GM23338 (cell line): ENCODE results near the gene PPM1H. TPM values are rescaled to one million over a fixed set of nuclear protein-coding genes. Genes with fewer than 3 reads are reported as not detected.

Experiments
- ATAC-seq: fragments of 200-7000 bp; cut with Tn5 transposase; 3 replicates; pipeline ENCODE4 v1.9.1; 2020
- DNase-seq: peaks from one replicate; pipeline ENCODE4 v3.0.0-alpha.2; 2015; ENCODE audit warnings: low spot score
- H2AFZ ChIP-seq: fragments of 200-600 bp; sonication (generic); 2 replicates; pipeline ENCODE4 v1.8.0; 2016; ENCODE audit warnings: antibody characterized with exemption, mild to moderate bottlenecking, moderate library complexity
- H3F3A ChIP-seq: fragments of 200-600 bp; sonication (generic); replicated peaks from 2 replicates; pipeline ENCODE4 v1.8.0; 2017; ENCODE audit warnings: antibody characterized with exemption, mixed run types, low read depth
- H3K27ac ChIP-seq: fragments of 200-600 bp; sonication (generic); 2 replicates; pipeline ENCODE4 v1.6.1; 2016; ENCODE audit warnings: low read depth
- H3K27me3 ChIP-seq: fragments of 200-600 bp; sonication (generic); 2 replicates; pipeline ENCODE4 v1.8.0; 2016; ENCODE audit warnings: mild to moderate bottlenecking, mixed run types, moderate library complexity; ENCODE audit not compliant: insufficient read depth
- H3K36me3 ChIP-seq: fragments of 200-600 bp; sonication (generic); 2 replicates; pipeline ENCODE4 v1.8.0; 2016; ENCODE audit warnings: mild to moderate bottlenecking; ENCODE audit not compliant: insufficient read depth
- H3K4me1 ChIP-seq: fragments of 200-600 bp; sonication (generic); 2 replicates; pipeline ENCODE4 v1.8.0; 2016; ENCODE audit warnings: mild to moderate bottlenecking, moderate library complexity; ENCODE audit not compliant: insufficient read depth
- H3K4me2 ChIP-seq: fragments of 200-600 bp; sonication (generic); 2 replicates; pipeline ENCODE4 v1.7.1; 2017; ENCODE audit warnings: mixed run types
- H3K4me3 ChIP-seq: fragments of 200-600 bp; sonication (generic); 2 replicates; pipeline ENCODE4 v1.6.1; 2016; ENCODE audit warnings: mixed run types
- H3K79me2 ChIP-seq: fragments of 200-600 bp; sonication (generic); replicated peaks from 2 replicates; pipeline ENCODE4 v1.8.0; 2017; ENCODE audit warnings: mild to moderate bottlenecking; ENCODE audit not compliant: insufficient read depth
- H3K9me2 ChIP-seq: fragments of 200-600 bp; sonication (generic); 2 replicates; pipeline ENCODE4 v1.8.0; 2017; ENCODE audit not compliant: insufficient read depth
- H4K20me1 ChIP-seq: fragments of 200-600 bp; sonication (generic); replicated peaks from 2 replicates; pipeline ENCODE4 v1.8.0; 2017; ENCODE audit warnings: mild to moderate bottlenecking; ENCODE audit not compliant: insufficient read depth
- H3K27ac Mint-ChIP-seq: 2 replicates; pipeline ENCODE4 v1.8.0; 2020; ENCODE audit warnings: inconsistent platforms, mild to moderate bottlenecking, moderate library complexity, mixed read lengths
- H3K27me3 Mint-ChIP-seq: 3 replicates; pipeline ENCODE4 v1.8.0; 2022; ENCODE audit warnings: low read depth, mild to moderate bottlenecking, moderate library complexity, mixed read lengths, inconsistent platforms; ENCODE audit not compliant: insufficient read depth, poor library complexity
- H3K36me3 Mint-ChIP-seq: 3 replicates; pipeline ENCODE4 v1.8.0; 2021; ENCODE audit warnings: low read depth, mild to moderate bottlenecking, inconsistent platforms, moderate library complexity, mixed read lengths
- H3K4me1 Mint-ChIP-seq: 3 replicates; pipeline ENCODE4 v1.8.0; 2020; ENCODE audit warnings: mild to moderate bottlenecking, inconsistent platforms, mixed read lengths
- H3K4me3 Mint-ChIP-seq: 3 replicates; pipeline ENCODE4 v1.8.0; 2021; ENCODE audit warnings: moderate library complexity, mild to moderate bottlenecking, inconsistent platforms, mixed read lengths
- H3K9me3 Mint-ChIP-seq: 3 replicates; pipeline ENCODE4 v1.8.0; 2020; ENCODE audit warnings: moderate library complexity, mild to moderate bottlenecking, inconsistent platforms, mixed read lengths
- CREB1 ChIP-seq: fragments of 250-450 bp; sonication (Bioruptor Pico); IDR thresholded peaks from 2 replicates; pipeline ENCODE4 v1.5.0; 2020; ENCODE audit warnings: low read depth, mild to moderate bottlenecking, moderate library complexity
- EZH2 ChIP-seq: fragments of 200-600 bp; sonication (generic); IDR thresholded peaks from one replicate; pipeline ENCODE4 v1.8.0; 2017; ENCODE audit warnings: antibody characterized with exemption, mild to moderate bottlenecking, low read depth; ENCODE audit not compliant: unreplicated experiment
- EZH2phosphoT487 ChIP-seq: fragments of 200-600 bp; sonication (generic); IDR thresholded peaks from one replicate; pipeline ENCODE4 v1.8.1; 2018; ENCODE audit warnings: antibody characterized with exemption; ENCODE audit not compliant: unreplicated experiment
- JUNB ChIP-seq: IDR thresholded peaks from one replicate; pipeline ENCODE4 v1.6.1; 2016; ENCODE audit warnings: antibody characterized with exemption; ENCODE audit not compliant: unreplicated experiment
- NANOG ChIP-seq: IDR thresholded peaks from 2 replicates; pipeline ENCODE4 v1.6.1; 2016; ENCODE audit warnings: antibody characterized with exemption, borderline replicate concordance
- POLR2AphosphoS5 ChIP-seq: IDR thresholded peaks from 2 replicates; pipeline ENCODE4 v1.6.1; 2016; ENCODE audit warnings: antibody characterized with exemption, low read depth
- STAT1 ChIP-seq: IDR thresholded peaks from one replicate; pipeline ENCODE4 v1.6.1; 2016; ENCODE audit warnings: antibody characterized with exemption; ENCODE audit not compliant: unreplicated experiment
- ZNF114 ChIP-seq: fragments of 250-450 bp; sonication (Bioruptor Pico); IDR thresholded peaks from 2 replicates; pipeline ENCODE4 v1.5.0; 2020; ENCODE audit warnings: mild to moderate bottlenecking, moderate library complexity
- ZNF331 ChIP-seq: fragments of 250-450 bp; sonication (Bioruptor Pico); IDR thresholded peaks from 2 replicates; pipeline ENCODE4 v1.5.0; 2020; ENCODE audit warnings: low read depth, mild to moderate bottlenecking, moderate library complexity
- polyA plus RNA-seq: library from polyadenylated mRNA; unstranded; fragments of >200 nt; fragmentation: Nextera tagmentation; extraction: Ambion mirVana; gene quantifications from 2 replicates; pipeline ENCODE4 v1.2.1, GENCODE V29; 2016
- total RNA-seq: library from RNA; depleted of rRNA; stranded (reverse); fragments of >200 nt; shearing (Covaris generic); gene quantifications from 2 replicates; pipeline ENCODE4 v1.2.3, GENCODE V29; 2014
- TF ChIP-seq, protein P1 (sequence below): IDR thresholded peaks from 2 replicates; pipeline ENCODE4 v1.6.1; 2016; ENCODE audit warnings: antibody characterized with exemption
- TF ChIP-seq, protein P2 (sequence below), 2 experiments: fragments of 200-600 bp in 1 of 2; sonication (generic) in 1 of 2; conservative IDR thresholded peaks; 2 replicates each; pipeline versions ENCODE4 v1.5.1 to v1.6.1; 2016 to 2017; ENCODE audit warnings: antibody characterized with exemption in 2 of 2, low read depth in 2 of 2, mild to moderate bottlenecking in 2 of 2, moderate library complexity in 1 of 2
- TF ChIP-seq, protein P3 (sequence below): IDR thresholded peaks from one replicate; pipeline ENCODE4 v1.6.1; 2018; ENCODE audit warnings: antibody characterized with exemption; ENCODE audit not compliant: unreplicated experiment
- TF ChIP-seq, protein P4 (sequence below): fragments of 250-450 bp; sonication (Bioruptor Pico); IDR thresholded peaks from 2 replicates; pipeline ENCODE4 v1.5.0; 2020; ENCODE audit warnings: mild to moderate bottlenecking, moderate library complexity

The PPM1H gene
- total and polyA plus RNA-seq, 2 experiments from 2014 or later = 11.4 to 41.2 TPM

DNA sequence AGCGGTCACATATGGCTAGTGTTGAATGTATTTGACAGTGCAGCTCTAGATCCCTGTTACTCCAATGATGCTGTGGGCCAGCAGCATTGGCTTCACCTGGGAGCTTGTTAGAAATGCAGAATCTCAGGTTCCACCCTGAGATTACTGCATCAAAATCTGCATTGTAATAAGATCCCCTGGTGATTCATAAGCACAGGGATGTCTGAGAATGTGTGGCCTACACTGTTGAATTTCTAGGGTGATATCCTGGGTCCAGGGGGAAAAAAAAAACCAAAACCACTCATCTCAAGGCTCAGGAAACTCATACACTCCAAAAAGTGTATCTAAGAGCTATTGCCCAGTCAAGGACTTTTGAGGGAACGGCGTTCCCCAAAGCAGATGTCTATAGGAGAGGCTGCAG is 196.8 kb downstream of the PPM1H start:
- Histone ChIP-seq H3K27ac (0 out of 2 replicates have a peak overlapping the region, but pooled peaks have one; percentile 47), H4K20me1 (no peaks in the 10 kb centered on the region; the same call in 1 of the 2 replicates), H3K4me1 (peaks cover 33% of the 10 kb centered on the region), H3K9me2 (0 out of 2 replicates have a peak, but pooled peaks cover 2% of the 10 kb centered on the region), H3K4me2 (peak overlapping the region; percentile 64), H3K4me3 (0 out of 2 replicates have a peak overlapping the region, but pooled peaks have one; percentile 21), H3K79me2 (no peaks in the 10 kb centered on the region), H3K27me3 (no peaks in the 10 kb centered on the region), H3F3A (0 out of 2 replicates have a peak, but pooled peaks cover 3% of the 10 kb centered on the region), H2AFZ (no peak overlapping the region), H3K36me3 (no peaks in the 10 kb centered on the region)
- DNase-seq (no peak), ATAC-seq (no peak)
- Mint-ChIP-seq H3K9me3 (no peaks in the 10 kb centered on the region), H3K36me3 (peaks cover 14% of the 10 kb centered on the region; the same call in 2 of the 3 replicates), H3K4me3 (no peak overlapping the region), H3K27me3 (peaks cover 2% of the 10 kb centered on the region), H3K27ac (no peak overlapping the region), H3K4me1 (peaks cover 54% of the 10 kb centered on the region)
- TF ChIP-seq STAT1 (no peak), ZNF331 (no peak), EZH2 (no peak), NANOG (no peak), JUNB (no peak), EZH2phosphoT487 (no peak), CREB1 (CRISPR knock-in tag) (no peak), POLR2AphosphoS5 (no peak), ZNF114 (CRISPR knock-in tag) (no peak)
- TF ChIP-seq, protein P1, sequence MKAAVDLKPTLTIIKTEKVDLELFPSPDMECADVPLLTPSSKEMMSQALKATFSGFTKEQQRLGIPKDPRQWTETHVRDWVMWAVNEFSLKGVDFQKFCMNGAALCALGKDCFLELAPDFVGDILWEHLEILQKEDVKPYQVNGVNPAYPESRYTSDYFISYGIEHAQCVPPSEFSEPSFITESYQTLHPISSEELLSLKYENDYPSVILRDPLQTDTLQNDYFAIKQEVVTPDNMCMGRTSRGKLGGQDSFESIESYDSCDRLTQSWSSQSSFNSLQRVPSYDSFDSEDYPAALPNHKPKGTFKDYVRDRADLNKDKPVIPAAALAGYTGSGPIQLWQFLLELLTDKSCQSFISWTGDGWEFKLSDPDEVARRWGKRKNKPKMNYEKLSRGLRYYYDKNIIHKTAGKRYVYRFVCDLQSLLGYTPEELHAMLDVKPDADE = no peak
- TF ChIP-seq, protein P2, sequence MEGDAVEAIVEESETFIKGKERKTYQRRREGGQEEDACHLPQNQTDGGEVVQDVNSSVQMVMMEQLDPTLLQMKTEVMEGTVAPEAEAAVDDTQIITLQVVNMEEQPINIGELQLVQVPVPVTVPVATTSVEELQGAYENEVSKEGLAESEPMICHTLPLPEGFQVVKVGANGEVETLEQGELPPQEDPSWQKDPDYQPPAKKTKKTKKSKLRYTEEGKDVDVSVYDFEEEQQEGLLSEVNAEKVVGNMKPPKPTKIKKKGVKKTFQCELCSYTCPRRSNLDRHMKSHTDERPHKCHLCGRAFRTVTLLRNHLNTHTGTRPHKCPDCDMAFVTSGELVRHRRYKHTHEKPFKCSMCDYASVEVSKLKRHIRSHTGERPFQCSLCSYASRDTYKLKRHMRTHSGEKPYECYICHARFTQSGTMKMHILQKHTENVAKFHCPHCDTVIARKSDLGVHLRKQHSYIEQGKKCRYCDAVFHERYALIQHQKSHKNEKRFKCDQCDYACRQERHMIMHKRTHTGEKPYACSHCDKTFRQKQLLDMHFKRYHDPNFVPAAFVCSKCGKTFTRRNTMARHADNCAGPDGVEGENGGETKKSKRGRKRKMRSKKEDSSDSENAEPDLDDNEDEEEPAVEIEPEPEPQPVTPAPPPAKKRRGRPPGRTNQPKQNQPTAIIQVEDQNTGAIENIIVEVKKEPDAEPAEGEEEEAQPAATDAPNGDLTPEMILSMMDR (conservative IDR thresholded peaks at IDR 0.05; ENCODE audit: low read depth in 2 of 2) = no peak
- TF ChIP-seq, protein P3, sequence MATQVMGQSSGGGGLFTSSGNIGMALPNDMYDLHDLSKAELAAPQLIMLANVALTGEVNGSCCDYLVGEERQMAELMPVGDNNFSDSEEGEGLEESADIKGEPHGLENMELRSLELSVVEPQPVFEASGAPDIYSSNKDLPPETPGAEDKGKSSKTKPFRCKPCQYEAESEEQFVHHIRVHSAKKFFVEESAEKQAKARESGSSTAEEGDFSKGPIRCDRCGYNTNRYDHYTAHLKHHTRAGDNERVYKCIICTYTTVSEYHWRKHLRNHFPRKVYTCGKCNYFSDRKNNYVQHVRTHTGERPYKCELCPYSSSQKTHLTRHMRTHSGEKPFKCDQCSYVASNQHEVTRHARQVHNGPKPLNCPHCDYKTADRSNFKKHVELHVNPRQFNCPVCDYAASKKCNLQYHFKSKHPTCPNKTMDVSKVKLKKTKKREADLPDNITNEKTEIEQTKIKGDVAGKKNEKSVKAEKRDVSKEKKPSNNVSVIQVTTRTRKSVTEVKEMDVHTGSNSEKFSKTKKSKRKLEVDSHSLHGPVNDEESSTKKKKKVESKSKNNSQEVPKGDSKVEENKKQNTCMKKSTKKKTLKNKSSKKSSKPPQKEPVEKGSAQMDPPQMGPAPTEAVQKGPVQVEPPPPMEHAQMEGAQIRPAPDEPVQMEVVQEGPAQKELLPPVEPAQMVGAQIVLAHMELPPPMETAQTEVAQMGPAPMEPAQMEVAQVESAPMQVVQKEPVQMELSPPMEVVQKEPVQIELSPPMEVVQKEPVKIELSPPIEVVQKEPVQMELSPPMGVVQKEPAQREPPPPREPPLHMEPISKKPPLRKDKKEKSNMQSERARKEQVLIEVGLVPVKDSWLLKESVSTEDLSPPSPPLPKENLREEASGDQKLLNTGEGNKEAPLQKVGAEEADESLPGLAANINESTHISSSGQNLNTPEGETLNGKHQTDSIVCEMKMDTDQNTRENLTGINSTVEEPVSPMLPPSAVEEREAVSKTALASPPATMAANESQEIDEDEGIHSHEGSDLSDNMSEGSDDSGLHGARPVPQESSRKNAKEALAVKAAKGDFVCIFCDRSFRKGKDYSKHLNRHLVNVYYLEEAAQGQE = no peak
- TF ChIP-seq, protein P4, sequence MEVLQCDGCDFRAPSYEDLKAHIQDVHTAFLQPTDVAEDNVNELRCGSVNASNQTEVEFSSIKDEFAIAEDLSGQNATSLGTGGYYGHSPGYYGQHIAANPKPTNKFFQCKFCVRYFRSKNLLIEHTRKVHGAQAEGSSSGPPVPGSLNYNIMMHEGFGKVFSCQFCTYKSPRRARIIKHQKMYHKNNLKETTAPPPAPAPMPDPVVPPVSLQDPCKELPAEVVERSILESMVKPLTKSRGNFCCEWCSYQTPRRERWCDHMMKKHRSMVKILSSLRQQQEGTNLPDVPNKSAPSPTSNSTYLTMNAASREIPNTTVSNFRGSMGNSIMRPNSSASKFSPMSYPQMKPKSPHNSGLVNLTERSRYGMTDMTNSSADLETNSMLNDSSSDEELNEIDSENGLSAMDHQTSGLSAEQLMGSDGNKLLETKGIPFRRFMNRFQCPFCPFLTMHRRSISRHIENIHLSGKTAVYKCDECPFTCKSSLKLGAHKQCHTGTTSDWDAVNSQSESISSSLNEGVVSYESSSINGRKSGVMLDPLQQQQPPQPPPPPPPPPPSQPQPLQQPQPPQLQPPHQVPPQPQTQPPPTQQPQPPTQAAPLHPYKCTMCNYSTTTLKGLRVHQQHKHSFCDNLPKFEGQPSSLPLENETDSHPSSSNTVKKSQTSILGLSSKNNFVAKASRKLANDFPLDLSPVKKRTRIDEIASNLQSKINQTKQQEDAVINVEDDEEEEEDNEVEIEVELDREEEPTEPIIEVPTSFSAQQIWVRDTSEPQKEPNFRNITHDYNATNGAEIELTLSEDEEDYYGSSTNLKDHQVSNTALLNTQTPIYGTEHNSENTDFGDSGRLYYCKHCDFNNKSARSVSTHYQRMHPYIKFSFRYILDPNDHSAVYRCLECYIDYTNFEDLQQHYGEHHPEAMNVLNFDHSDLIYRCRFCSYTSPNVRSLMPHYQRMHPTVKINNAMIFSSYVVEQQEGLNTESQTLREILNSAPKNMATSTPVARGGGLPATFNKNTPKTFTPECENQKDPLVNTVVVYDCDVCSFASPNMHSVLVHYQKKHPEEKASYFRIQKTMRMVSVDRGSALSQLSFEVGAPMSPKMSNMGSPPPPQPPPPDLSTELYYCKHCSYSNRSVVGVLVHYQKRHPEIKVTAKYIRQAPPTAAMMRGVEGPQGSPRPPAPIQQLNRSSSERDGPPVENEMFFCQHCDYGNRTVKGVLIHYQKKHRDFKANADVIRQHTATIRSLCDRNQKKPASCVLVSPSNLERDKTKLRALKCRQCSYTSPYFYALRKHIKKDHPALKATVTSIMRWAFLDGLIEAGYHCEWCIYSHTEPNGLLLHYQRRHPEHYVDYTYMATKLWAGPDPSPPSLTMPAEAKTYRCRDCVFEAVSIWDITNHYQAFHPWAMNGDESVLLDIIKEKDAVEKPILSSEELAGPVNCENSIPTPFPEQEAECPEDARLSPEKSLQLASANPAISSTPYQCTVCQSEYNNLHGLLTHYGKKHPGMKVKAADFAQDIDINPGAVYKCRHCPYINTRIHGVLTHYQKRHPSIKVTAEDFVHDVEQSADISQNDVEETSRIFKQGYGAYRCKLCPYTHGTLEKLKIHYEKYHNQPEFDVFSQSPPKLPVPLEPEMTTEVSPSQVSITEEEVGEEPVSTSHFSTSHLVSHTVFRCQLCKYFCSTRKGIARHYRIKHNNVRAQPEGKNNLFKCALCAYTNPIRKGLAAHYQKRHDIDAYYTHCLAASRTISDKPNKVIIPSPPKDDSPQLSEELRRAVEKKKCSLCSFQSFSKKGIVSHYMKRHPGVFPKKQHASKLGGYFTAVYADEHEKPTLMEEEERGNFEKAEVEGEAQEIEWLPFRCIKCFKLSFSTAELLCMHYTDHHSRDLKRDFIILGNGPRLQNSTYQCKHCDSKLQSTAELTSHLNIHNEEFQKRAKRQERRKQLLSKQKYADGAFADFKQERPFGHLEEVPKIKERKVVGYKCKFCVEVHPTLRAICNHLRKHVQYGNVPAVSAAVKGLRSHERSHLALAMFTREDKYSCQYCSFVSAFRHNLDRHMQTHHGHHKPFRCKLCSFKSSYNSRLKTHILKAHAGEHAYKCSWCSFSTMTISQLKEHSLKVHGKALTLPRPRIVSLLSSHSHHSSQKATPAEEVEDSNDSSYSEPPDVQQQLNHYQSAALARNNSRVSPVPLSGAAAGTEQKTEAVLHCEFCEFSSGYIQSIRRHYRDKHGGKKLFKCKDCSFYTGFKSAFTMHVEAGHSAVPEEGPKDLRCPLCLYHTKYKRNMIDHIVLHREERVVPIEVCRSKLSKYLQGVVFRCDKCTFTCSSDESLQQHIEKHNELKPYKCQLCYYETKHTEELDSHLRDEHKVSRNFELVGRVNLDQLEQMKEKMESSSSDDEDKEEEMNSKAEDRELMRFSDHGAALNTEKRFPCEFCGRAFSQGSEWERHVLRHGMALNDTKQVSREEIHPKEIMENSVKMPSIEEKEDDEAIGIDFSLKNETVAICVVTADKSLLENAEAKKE (CRISPR knock-in tag) = no peak
